ENCODE data around the gene UMAD1.

The UMAD1 gene

DNA sequence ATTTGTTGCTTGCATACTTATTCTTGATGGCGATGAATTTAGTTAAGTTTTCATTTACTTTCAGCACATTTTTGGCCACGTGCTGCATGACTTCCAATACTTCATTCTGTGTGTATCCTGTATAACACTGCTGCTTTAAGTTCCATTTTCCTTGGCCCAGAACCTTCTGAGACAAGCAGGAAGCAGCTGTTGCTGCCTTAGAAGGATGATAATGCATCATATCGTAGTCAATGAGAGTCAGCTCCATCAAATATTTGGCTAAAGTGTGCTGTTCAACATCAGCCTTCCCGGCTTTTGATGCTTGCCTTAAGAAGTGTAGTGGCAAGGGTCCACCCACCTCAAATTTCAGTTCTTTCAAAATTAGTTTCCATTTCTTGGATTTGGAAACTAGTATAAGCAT, 268.8 kb downstream of the UMAD1 start:
- no peak overlapping the region for H3K4me3 Mint-ChIP-seq
- no peaks in the 10 kb centered on the region for H3K36me3 Mint-ChIP-seq (ENCODE audit: low read depth)
- H3K27me3 Mint-ChIP-seq: no peaks in the 10 kb centered on the region
- H3K4me1 Mint-ChIP-seq (ENCODE audit: low read depth): peaks cover 4% of the 10 kb centered on the region
- peaks cover 4% of the 10 kb centered on the region for H3K9me3 Mint-ChIP-seq
- DNase-seq: no peak
- no peak overlapping the region for H3K27ac Mint-ChIP-seq

- no peak overlapping the region for H3K4me3 Mint-ChIP-seq
- H3K4me1 Mint-ChIP-seq (ENCODE audit: low read depth): peaks cover 4% of the 10 kb centered on the region
- H3K36me3 Mint-ChIP-seq (ENCODE audit: low read depth): no peaks in the 10 kb centered on the region
- H3K27ac Mint-ChIP-seq: no peak overlapping the region
- DNase-seq: no peak
- H3K27me3 Mint-ChIP-seq: no peaks in the 10 kb centered on the region
- peaks cover 4% of the 10 kb centered on the region for H3K9me3 Mint-ChIP-seq
These were observed 271.0 kb downstream of the UMAD1 start for GRCh38 chr7:7911369-7912123.

DNA sequence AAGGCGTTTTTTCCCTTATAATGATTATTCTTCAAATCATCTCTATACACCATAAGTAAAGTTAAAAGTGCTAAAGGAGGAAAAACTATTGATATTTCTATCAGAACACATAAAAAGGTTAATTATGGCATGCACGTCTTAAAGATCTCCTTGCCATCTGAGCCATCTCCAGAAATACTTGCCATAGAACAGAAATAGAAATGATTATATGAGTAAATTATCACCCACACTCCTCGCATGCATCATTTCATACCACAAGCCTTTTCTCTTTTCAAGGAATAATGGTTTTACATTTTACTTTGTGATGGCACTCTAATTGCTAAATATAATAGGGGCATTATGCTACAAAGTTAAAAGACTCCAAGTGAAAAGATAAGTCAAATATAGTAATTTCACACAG, 272.4 kb downstream of the UMAD1 start:
- Mint-ChIP-seq H3K27me3 (no peaks in the 10 kb centered on the region), H3K4me3 (no peak overlapping the region), H3K27ac (no peak overlapping the region), H3K4me1 (ENCODE audit: low read depth) (no peaks in the 10 kb centered on the region), H3K9me3 (no peaks in the 10 kb centered on the region), H3K36me3 (ENCODE audit: low read depth) (no peaks in the 10 kb centered on the region)
- no peak for DNase-seq

DNA sequence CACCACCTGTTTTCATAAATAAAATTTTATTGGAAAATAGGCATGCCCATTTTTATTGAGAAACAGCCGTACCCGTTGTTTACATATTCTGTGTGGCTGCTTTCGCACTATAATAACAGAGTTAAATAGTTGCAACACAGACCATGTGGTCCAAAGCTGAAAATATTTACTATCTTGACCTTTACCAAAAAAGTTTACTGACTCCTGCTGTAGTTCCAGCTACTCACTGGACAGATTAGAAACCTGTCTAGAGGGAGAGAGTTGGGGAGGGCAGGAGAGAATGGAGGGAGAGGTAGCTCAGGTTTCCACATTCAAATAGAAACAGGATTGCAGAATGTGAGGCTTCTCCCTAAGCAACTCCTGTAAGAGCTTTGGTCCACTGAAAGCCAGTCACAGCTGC, 273.0 kb downstream of the UMAD1 start:
- no peak overlapping the region for H3K27ac Mint-ChIP-seq
- no peak overlapping the region for H3K4me3 Mint-ChIP-seq
- no peaks in the 10 kb centered on the region for H3K36me3 Mint-ChIP-seq (ENCODE audit: low read depth)
- no peaks in the 10 kb centered on the region for H3K4me1 Mint-ChIP-seq (ENCODE audit: low read depth)
- no peak for DNase-seq
- no peaks in the 10 kb centered on the region for H3K27me3 Mint-ChIP-seq
- H3K9me3 Mint-ChIP-seq: no peaks in the 10 kb centered on the region

DNA sequence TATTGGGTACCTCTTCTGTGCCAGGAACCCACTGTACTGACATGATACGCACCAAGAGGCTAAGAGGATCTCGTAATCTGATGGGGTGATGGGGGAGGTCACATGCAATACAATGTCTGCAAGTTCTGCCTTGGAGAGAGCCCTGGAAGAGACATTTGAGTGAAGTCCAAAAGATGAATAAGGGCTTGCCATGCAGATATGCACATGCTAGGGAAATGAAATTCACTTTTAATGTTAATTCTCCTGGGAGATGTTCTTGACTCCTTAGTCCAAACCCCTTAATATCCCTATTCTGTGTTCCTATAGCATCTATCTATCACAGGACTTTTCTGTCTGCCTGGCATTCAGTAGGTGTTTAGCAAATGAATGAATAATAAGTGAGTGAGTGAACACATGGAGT, 274.0 kb downstream of the UMAD1 start:
- Mint-ChIP-seq H3K9me3 (no peaks in the 10 kb centered on the region), H3K36me3 (ENCODE audit: low read depth) (no peaks in the 10 kb centered on the region), H3K4me1 (ENCODE audit: low read depth) (peaks cover 4% of the 10 kb centered on the region), H3K27ac (no peak overlapping the region), H3K4me3 (no peak overlapping the region), H3K27me3 (no peaks in the 10 kb centered on the region)
- no peak for DNase-seq

GRCh38 chr7:7916064-7916463, 275.5 kb downstream of the UMAD1 start:
- Mint-ChIP-seq H3K9me3 (no peaks in the 10 kb centered on the region), H3K36me3 (ENCODE audit: low read depth) (no peaks in the 10 kb centered on the region), H3K4me1 (ENCODE audit: low read depth) (peaks cover 14% of the 10 kb centered on the region), H3K27me3 (no peaks in the 10 kb centered on the region), H3K4me3 (no peak overlapping the region), H3K27ac (no peak overlapping the region)
- DNase-seq: no peak

- no peak overlapping the region for H3K27ac Mint-ChIP-seq
- no peaks in the 10 kb centered on the region for H3K9me3 Mint-ChIP-seq
- no peaks in the 10 kb centered on the region for H3K36me3 Mint-ChIP-seq (ENCODE audit: low read depth)
- no peaks in the 10 kb centered on the region for H3K27me3 Mint-ChIP-seq
- no peak for DNase-seq
- peaks cover 14% of the 10 kb centered on the region for H3K4me1 Mint-ChIP-seq (ENCODE audit: low read depth)
- no peak overlapping the region for H3K4me3 Mint-ChIP-seq
These were observed 277.0 kb downstream of the UMAD1 start for GRCh38 chr7:7917593-7917992.

GRCh38 chr7:7918736-7919448, 278.3 kb downstream of the UMAD1 start:
- H3K27me3 Mint-ChIP-seq: no peaks in the 10 kb centered on the region
- no peak for DNase-seq
- H3K27ac Mint-ChIP-seq: no peak overlapping the region
- no peak overlapping the region for H3K4me3 Mint-ChIP-seq
- no peaks in the 10 kb centered on the region for H3K9me3 Mint-ChIP-seq
- peaks cover 22% of the 10 kb centered on the region for H3K4me1 Mint-ChIP-seq (ENCODE audit: low read depth)
- no peaks in the 10 kb centered on the region for H3K36me3 Mint-ChIP-seq (ENCODE audit: low read depth)

DNA sequence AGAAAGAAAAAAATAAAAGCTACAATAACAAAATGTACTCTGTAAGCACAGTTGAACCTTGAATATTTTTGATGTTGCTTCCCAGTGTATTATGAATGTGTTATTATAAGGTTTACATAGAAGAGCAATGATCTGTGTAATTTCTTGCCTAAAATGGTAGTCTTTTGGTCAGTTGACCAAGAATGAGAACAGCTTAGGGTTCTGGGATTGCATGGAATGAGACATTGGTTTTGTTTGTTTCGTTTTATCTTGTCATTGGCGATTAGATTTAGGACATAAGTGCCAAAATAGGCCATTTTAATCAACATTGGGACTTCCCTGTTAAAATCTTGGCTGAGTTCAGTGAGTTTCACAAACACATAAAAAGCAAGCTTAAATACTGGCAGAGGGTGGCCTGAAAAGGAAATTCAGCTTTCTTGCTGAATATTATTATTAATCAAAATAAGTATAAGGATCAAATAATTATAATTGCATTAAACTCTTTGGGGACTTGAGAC, 278.9 kb downstream of the UMAD1 start:
- Mint-ChIP-seq H3K27ac (no peak overlapping the region), H3K36me3 (ENCODE audit: low read depth) (no peaks in the 10 kb centered on the region), H3K9me3 (no peaks in the 10 kb centered on the region), H3K4me1 (ENCODE audit: low read depth) (peaks cover 28% of the 10 kb centered on the region), H3K27me3 (no peaks in the 10 kb centered on the region), H3K4me3 (no peak overlapping the region)
- no peak for DNase-seq

GRCh38 chr7:7920056-7920455, 279.5 kb downstream of the UMAD1 start:
- DNase-seq: no peak
- peaks cover 29% of the 10 kb centered on the region for H3K4me1 Mint-ChIP-seq (ENCODE audit: low read depth)
- H3K4me3 Mint-ChIP-seq: no peak overlapping the region
- no peaks in the 10 kb centered on the region for H3K27me3 Mint-ChIP-seq
- H3K9me3 Mint-ChIP-seq: no peaks in the 10 kb centered on the region
- no peaks in the 10 kb centered on the region for H3K36me3 Mint-ChIP-seq (ENCODE audit: low read depth)
- H3K27ac Mint-ChIP-seq: no peak overlapping the region

GRCh38 chr7:7920481-7920880, 279.9 kb downstream of the UMAD1 start:
- Mint-ChIP-seq H3K27ac (no peak overlapping the region), H3K27me3 (no peaks in the 10 kb centered on the region), H3K4me1 (ENCODE audit: low read depth) (peaks cover 29% of the 10 kb centered on the region), H3K4me3 (peak overlapping the region; percentile 19), H3K9me3 (no peaks in the 10 kb centered on the region), H3K36me3 (ENCODE audit: low read depth) (no peaks in the 10 kb centered on the region)
- DNase-seq: no peak

DNA sequence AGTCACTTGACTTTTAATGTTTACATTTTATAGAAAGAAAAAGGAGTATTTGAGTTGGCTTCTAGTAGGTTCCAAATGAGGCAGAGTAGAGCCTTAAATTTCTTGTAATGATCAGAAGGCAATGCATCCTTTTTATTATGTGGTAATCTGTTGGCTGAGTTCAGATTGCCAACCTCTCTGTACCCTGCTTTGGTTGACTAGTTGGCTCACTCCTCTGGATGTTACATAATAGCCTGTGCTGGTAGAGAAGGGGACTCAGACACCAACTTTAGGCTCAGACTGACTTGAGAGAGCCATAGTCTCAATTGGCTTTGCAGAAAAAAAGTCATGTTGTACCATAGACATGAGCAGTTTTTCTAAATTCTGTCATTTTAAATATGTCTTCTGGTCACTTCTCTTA, 281.3 kb downstream of the UMAD1 start:
- Mint-ChIP-seq H3K4me1 (ENCODE audit: low read depth) (peaks cover 29% of the 10 kb centered on the region), H3K27ac (no peak overlapping the region), H3K36me3 (ENCODE audit: low read depth) (no peaks in the 10 kb centered on the region), H3K4me3 (no peak overlapping the region), H3K27me3 (no peaks in the 10 kb centered on the region), H3K9me3 (no peaks in the 10 kb centered on the region)
- no peak for DNase-seq

- no peaks in the 10 kb centered on the region for H3K27me3 Mint-ChIP-seq
- H3K27ac Mint-ChIP-seq: no peak overlapping the region
- H3K9me3 Mint-ChIP-seq: no peaks in the 10 kb centered on the region
- H3K4me3 Mint-ChIP-seq: no peak overlapping the region
- no peaks in the 10 kb centered on the region for H3K36me3 Mint-ChIP-seq (ENCODE audit: low read depth)
- H3K4me1 Mint-ChIP-seq (ENCODE audit: low read depth): peaks cover 29% of the 10 kb centered on the region
- no peak for DNase-seq
These were observed 282.3 kb downstream of the UMAD1 start for GRCh38 chr7:7922684-7923385.

DNA sequence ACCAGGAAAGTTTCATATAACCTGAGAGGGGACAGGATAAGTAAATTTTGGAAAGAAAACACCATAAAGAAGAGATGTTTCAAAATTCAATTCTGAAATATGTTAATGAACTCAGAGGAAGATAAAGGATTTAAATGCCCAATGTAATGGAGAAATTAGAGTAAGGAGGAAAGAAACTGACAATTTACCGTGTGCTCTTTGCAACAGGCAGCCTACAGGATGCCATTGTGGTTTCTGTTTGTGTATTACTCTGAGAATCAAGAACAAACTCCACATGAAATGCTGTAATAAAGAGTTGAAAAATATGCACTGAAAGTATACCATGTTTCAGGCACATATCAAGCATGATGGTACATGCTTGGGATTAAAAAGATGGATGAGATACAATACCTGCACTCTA, 283.3 kb downstream of the UMAD1 start:
- H3K4me3 Mint-ChIP-seq: no peak overlapping the region
- no peak for DNase-seq
- H3K27ac Mint-ChIP-seq: no peak overlapping the region
- no peaks in the 10 kb centered on the region for H3K9me3 Mint-ChIP-seq
- H3K36me3 Mint-ChIP-seq (ENCODE audit: low read depth): no peaks in the 10 kb centered on the region
- no peaks in the 10 kb centered on the region for H3K27me3 Mint-ChIP-seq
- H3K4me1 Mint-ChIP-seq (ENCODE audit: low read depth): peaks cover 29% of the 10 kb centered on the region

GRCh38 chr7:7924303-7924702, 283.8 kb downstream of the UMAD1 start:
- no peak for DNase-seq
- Mint-ChIP-seq H3K27ac (no peak overlapping the region), H3K27me3 (no peaks in the 10 kb centered on the region), H3K4me1 (ENCODE audit: low read depth) (peaks cover 27% of the 10 kb centered on the region), H3K4me3 (no peak overlapping the region), H3K9me3 (no peaks in the 10 kb centered on the region), H3K36me3 (ENCODE audit: low read depth) (no peaks in the 10 kb centered on the region)

Measured in activated T-cell treated with anti-CD3 and anti-CD28 coated beads, Interleukin-2, amount 50 U/mL, for 24 hours (primary cell).